WTC11 (cell line): Measurements from ENCODE around the gene SLC27A2.

Source experiments
- ATF1 ChIP-seq: sonication (generic); formaldehyde crosslinking; IDR thresholded peaks from 2 replicates; pipeline ENCODE4 v1.8.1; 2023; ENCODE audit warnings: mild to moderate bottlenecking, moderate library complexity, missing genetic modification reagents
- CDX4 ChIP-seq: fragments of 250-450 bp; sonication (Bioruptor Pico); IDR thresholded peaks from 2 replicates; pipeline ENCODE4 v1.9.0; 2021; ENCODE audit warnings: moderate library complexity, mild to moderate bottlenecking, inconsistent platforms, borderline replicate concordance
- CTCF ChIP-seq: fragments of 200-600 bp; IDR thresholded peaks from 2 replicates; pipeline ENCODE4 v1.8.0; 2022; ENCODE audit warnings: antibody characterized with exemption
- MLX ChIP-seq: sonication (generic); formaldehyde crosslinking; IDR thresholded peaks from 2 replicates; pipeline ENCODE4 v1.8.1; 2023; ENCODE audit warnings: mild to moderate bottlenecking, missing genetic modification reagents, moderate library complexity
- NR3C1 ChIP-seq: sonication (generic); formaldehyde crosslinking; conservative IDR thresholded peaks from 2 replicates; pipeline ENCODE4 v1.8.1; 2023; ENCODE audit warnings: low read depth, mild to moderate bottlenecking, missing genetic modification reagents
- SP1 ChIP-seq: sonication (generic); formaldehyde crosslinking; conservative IDR thresholded peaks from 2 replicates; pipeline ENCODE4 v1.8.1; 2022; ENCODE audit warnings: missing genetic modification reagents

GRCh38 chr15:50257332-50257731 is 75.3 kb downstream of the SLC27A2 start:
- TF ChIP-seq NR3C1 (CRISPR knock-in tag) (no peak), CDX4 (no peak), ATF1 (CRISPR knock-in tag) (no peak), CTCF (no peak), MLX (CRISPR knock-in tag) (no peak), SP1 (CRISPR knock-in tag) (no peak)
